IPS DF 4.7 (cell line): Measurements from ENCODE around the gene MXD4.

ENCODE experiments used
- DNase-seq: peaks from one replicate; pipeline ENCODE4 v3.0.0-alpha.2; 2013; ENCODE audit warnings: low spot score; ENCODE audit errors: extremely low read depth

The MXD4 gene

GRCh38 chr4:2261853-2262144 lies at the start of gene MXD4:
Gene MXD4, minus strand, starts transcription at chr4:2262109. Its CDS starts 129 bp downstream, at chr4:2261980.
- no peak for DNase-seq

- no peak for DNase-seq
These were observed 45.0 kb upstream of the MXD4 start for GRCh38 chr4:2306773-2307410.

- DNase-seq = no peak
These were observed 44.0 kb upstream of the MXD4 start for GRCh38 chr4:2305766-2306501.

- no peak for DNase-seq
These were observed 43.1 kb upstream of the MXD4 start for GRCh38 chr4:2304877-2305561.

GRCh38 chr4:2304321-2304876 lies 42.5 kb upstream of the MXD4 start:
- no peak for DNase-seq

- DNase-seq = no peak
These were observed 41.9 kb upstream of the MXD4 start for GRCh38 chr4:2303686-2304320.

- DNase-seq = no peak
These were observed 41.3 kb upstream of the MXD4 start for GRCh38 chr4:2303121-2303685.

GRCh38 chr4:2302387-2303119 lies 40.6 kb upstream of the MXD4 start:
- DNase-seq = no peak

GRCh38 chr4:2301806-2302205 lies 39.9 kb upstream of the MXD4 start:
- no peak for DNase-seq

GRCh38 chr4:2301225-2301642 lies 39.3 kb upstream of the MXD4 start:
- no peak for DNase-seq

- no peak for DNase-seq
These were observed 38.7 kb upstream of the MXD4 start for GRCh38 chr4:2300431-2301224.

- no peak for DNase-seq
These were observed 37.9 kb upstream of the MXD4 start for GRCh38 chr4:2299794-2300193.

GRCh38 chr4:2298532-2298991 lies 36.7 kb upstream of the MXD4 start:
- DNase-seq = no peak

- DNase-seq = no peak
These were observed 36.0 kb upstream of the MXD4 start for GRCh38 chr4:2297606-2298531.

GRCh38 chr4:2296631-2297601 lies 35.0 kb upstream of the MXD4 start:
- no peak for DNase-seq

- DNase-seq = no peak
These were observed 34.1 kb upstream of the MXD4 start for GRCh38 chr4:2295900-2296442.

GRCh38 chr4:2295500-2295899 lies 33.6 kb upstream of the MXD4 start:
- DNase-seq = no peak
